Measurements from ENCODE around the gene ELP4.

DNA sequence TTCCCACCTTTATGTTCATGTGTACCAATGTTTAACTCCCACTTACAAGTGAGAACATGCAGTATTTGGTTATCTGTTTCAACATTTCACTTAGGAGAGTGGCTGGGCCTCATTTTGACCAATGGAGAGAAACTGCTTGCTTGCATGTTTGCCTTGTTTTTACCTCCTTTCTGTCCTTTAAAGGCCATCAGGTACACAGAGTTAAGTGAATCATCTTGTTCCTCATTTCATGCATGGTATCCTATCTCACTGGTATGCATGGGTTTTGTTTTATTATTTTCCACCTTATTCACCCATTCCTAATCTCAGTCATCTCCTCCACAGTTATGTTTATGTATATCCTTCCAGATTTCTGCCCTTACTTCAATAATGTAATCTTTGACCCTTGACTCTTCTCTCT lies 101.0 kb downstream of the ELP4 start:
- TF ChIP-seq CTCF (conservative IDR thresholded peaks at IDR 0.05), result no peak
- TF ChIP-seq ZFX (IDR thresholded peaks at IDR 0.05), result no peak
